Mesothelial cell of epicardium (in vitro differentiated cells): ENCODE results near the gene VKORC1L1. TPM values are rescaled to one million over a fixed set of nuclear protein-coding genes. Genes with fewer than 3 reads are reported as not detected.
"Not testable (repeated sequence)": the region's sequence is repeated elsewhere in the genome, so short reads cannot be mapped to it uniquely, and the experiment has no call there.

Experiments
- DNase-seq, 2 experiments: peaks; one replicate each; pipeline ENCODE4 v3.0.0; 2021; ENCODE audit warnings: low spot score in 2 of 2; ENCODE audit not compliant: unreplicated experiment in 2 of 2
- H3K27ac Mint-ChIP-seq: 2 replicates; pipeline ENCODE4 v1.8.0; 2021; ENCODE audit warnings: mixed read lengths
- H3K27me3 Mint-ChIP-seq: 2 replicates; pipeline ENCODE4 v1.8.0; 2021; ENCODE audit warnings: low read depth, mixed read lengths
- H3K36me3 Mint-ChIP-seq: 2 replicates; pipeline ENCODE4 v1.8.0; 2021; ENCODE audit warnings: mixed read lengths
- H3K4me1 Mint-ChIP-seq: 2 replicates; pipeline ENCODE4 v1.8.0; 2021; ENCODE audit warnings: mixed read lengths
- H3K4me3 Mint-ChIP-seq: 2 replicates; pipeline ENCODE4 v1.8.0; 2021; ENCODE audit warnings: mild to moderate bottlenecking, moderate library complexity, mixed read lengths
- H3K9me3 Mint-ChIP-seq: 2 replicates; pipeline ENCODE4 v1.8.0; 2021; ENCODE audit warnings: mixed read lengths
- total RNA-seq: library from RNA; stranded (reverse); gene quantifications from 3 replicates; pipeline ENCODE4 v1.2.1, GENCODE V29; 2021
- TF ChIP-seq, protein P1 (sequence below): fragments of 200-600 bp; sonication (generic); IDR thresholded peaks from one replicate; pipeline ENCODE4 v1.5.0; 2021; ENCODE audit warnings: antibody characterized with exemption; ENCODE audit not compliant: unreplicated experiment

The VKORC1L1 gene
- total RNA-seq, 1 donor from 2014 or later, result 23.8 TPM

DNA sequence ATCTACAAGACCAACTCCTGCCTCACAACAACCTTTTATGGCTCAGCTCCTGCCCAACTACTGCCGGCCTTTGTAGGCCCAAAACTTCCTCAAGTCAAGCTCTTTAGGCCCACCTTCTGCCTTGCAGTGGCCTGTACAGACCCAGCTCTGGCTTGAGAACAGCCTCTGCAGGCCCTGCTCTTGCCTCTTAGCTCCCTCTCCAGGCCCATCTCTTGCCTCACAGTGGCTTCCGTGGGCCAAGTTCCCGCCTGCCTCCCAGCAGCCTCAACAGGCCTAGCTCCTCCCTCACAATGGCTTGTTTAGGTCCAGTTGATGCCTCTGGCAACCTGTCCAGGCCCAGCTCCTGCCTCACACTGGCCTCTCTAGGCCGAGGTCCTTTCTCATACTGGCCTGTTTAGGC lies 32.4 kb upstream of the VKORC1L1 start:
- Mint-ChIP-seq H3K4me1 (no peaks in the 10 kb centered on the region), H3K4me3 (no peak overlapping the region), H3K9me3 (no peaks in the 10 kb centered on the region), H3K27ac (no peak overlapping the region), H3K36me3 (no peaks in the 10 kb centered on the region), H3K27me3 (no peaks in the 10 kb centered on the region)
- TF ChIP-seq, protein P1, sequence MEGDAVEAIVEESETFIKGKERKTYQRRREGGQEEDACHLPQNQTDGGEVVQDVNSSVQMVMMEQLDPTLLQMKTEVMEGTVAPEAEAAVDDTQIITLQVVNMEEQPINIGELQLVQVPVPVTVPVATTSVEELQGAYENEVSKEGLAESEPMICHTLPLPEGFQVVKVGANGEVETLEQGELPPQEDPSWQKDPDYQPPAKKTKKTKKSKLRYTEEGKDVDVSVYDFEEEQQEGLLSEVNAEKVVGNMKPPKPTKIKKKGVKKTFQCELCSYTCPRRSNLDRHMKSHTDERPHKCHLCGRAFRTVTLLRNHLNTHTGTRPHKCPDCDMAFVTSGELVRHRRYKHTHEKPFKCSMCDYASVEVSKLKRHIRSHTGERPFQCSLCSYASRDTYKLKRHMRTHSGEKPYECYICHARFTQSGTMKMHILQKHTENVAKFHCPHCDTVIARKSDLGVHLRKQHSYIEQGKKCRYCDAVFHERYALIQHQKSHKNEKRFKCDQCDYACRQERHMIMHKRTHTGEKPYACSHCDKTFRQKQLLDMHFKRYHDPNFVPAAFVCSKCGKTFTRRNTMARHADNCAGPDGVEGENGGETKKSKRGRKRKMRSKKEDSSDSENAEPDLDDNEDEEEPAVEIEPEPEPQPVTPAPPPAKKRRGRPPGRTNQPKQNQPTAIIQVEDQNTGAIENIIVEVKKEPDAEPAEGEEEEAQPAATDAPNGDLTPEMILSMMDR, result no peak
- no peak for DNase-seq

DNA sequence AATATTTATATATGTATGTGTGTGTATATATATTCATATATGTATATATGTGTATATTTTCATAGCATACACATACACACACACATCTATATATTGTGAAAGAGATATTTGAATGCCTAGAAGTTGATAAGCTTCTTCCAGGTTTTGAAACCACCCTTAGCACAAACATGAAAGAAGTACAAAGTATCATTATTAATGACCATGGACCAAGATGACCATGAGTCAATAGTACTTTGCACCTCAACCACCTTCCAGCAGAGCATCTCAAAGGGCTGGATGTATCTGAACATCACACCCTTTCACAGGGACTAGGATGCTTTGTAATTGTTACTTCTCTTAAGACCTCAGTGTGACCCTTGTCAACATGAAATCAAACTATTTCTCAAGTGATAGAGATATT lies 29.3 kb upstream of the VKORC1L1 start:
- H3K9me3 Mint-ChIP-seq, H3K4me1 Mint-ChIP-seq, H3K27ac Mint-ChIP-seq, H3K36me3 Mint-ChIP-seq, H3K4me3 Mint-ChIP-seq, DNase-seq, H3K27me3 Mint-ChIP-seq: not testable (repeated sequence)

DNA sequence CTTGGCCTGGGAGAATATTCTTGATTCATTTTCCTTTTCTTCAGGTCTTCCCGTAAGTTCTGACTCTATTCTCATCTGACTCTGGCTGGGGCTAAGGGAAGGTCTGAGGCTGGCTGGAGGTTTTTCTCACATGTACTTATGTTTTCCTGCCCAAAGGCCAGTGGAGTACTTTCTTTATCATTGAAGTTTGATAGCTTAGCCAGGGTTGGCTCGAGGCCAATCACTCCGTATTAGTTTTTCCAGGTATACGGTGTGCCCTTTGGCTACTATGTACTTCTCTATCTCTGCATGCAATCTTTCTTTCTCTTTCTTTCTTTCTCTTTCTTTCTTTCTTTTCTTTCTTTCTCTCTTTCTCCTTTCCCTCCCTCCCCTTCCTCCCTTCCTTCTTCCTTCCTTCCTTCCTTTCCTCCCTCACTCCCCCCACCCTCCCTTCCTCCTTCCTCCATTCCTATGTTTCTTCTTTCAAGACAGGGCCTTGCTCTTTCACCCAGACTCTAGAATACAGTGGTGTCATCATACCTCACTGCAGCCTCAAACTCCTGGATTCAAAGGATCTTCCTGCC lies 26.8 kb upstream of the VKORC1L1 start:
- Mint-ChIP-seq H3K4me3 (no peak overlapping the region), H3K36me3 (no peaks in the 10 kb centered on the region), H3K9me3 (peaks cover 6% of the 10 kb centered on the region), H3K4me1 (no peaks in the 10 kb centered on the region), H3K27ac (no peak overlapping the region), H3K27me3 (no peaks in the 10 kb centered on the region)
- DNase-seq, result no peak
- TF ChIP-seq, protein P1, result no peak

DNA sequence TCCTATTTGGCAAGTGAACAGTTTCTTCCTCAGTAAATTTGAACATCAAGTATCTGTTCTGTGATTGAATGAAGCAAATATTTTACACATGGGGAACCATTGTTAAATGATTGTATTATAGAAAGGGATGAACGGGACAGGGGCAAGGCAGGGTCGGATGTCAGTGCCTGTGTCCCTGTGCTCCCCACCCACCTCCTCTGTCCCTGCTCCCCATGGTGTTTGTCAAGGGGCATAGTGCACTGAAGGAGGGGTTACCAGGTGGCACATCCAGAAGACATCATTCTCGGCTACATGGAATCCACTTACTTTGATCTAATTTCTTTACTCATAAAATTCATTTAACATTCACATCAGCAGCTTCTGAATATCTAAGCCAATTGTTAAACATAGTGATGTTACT lies 19.4 kb upstream of the VKORC1L1 start:
- not testable (repeated sequence) for H3K4me1 Mint-ChIP-seq, H3K27me3 Mint-ChIP-seq, H3K9me3 Mint-ChIP-seq, H3K4me3 Mint-ChIP-seq, H3K27ac Mint-ChIP-seq, H3K36me3 Mint-ChIP-seq, DNase-seq

DNA sequence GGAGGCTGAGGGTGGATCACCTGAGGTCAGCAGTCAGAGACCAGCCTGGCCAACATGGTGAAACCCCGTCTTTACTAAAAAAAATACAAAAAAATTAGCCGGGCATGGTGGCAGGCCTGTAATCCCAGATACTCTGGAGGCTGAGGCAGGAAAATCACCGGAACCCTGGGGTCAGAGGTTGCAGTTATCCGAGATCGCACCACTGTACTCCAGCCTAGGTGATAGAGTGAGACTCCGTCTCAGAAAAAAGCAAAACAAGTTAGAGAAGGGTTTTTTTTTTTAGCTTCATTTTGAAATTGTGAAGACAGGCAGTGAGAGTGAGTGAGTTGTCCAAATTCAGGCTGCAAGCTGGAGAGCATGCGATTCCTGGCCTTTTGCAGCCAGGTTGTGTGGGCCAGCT lies 19.0 kb upstream of the VKORC1L1 start:
- H3K4me3 Mint-ChIP-seq, H3K36me3 Mint-ChIP-seq, DNase-seq, H3K9me3 Mint-ChIP-seq, H3K27me3 Mint-ChIP-seq, H3K4me1 Mint-ChIP-seq, H3K27ac Mint-ChIP-seq: not testable (repeated sequence)

DNA sequence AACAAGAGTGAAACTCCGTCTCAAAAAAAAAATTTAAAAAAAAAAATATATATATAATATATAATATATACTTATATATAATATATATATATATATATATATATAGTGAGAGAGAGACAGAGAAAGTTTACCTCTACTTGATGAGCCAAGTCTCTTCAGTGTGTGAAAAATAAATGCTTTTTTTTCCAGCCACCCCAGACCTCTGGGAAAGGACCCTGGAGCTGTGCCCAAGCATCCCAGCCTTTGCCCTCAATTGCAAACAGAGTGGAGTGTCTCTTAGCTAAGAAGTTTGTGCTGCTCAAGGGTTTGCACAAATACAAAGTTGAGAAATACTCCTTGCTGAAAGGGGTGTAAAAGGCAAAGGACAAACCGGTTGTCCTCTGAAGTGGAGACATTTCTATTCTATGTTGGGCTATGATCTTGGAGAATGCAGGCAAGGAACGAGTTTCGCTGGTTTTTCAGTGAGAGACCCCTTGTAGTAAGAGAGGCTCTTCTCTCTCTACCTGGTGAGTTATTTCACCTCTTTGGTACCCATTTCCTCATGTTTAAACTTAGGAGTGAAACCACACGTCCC lies 15.5 kb upstream of the VKORC1L1 start:
- not testable (repeated sequence) for H3K27ac Mint-ChIP-seq, DNase-seq, H3K4me1 Mint-ChIP-seq, H3K4me3 Mint-ChIP-seq, H3K27me3 Mint-ChIP-seq, H3K36me3 Mint-ChIP-seq, H3K9me3 Mint-ChIP-seq

DNA sequence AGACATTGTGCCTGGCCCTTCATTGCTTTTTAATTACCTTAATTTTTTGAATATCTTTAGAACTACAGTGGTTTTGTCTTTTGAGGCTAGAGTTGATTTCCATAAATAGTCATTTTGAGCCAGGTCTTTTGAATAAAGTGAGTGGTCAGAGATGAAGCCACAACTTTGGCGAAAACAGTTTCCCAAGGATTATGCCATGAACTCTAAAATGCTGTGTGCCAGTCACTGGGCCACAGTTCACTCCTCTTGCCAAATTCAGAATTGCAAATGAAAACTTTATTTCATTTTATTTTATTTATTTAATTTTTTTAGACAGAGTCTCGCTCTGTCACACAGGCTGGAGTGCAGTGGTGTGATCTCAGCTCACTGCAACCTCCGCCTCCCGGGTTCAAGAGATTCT lies 14.2 kb upstream of the VKORC1L1 start:
- H3K4me3 Mint-ChIP-seq, H3K4me1 Mint-ChIP-seq, H3K27me3 Mint-ChIP-seq, DNase-seq, H3K36me3 Mint-ChIP-seq, H3K27ac Mint-ChIP-seq, H3K9me3 Mint-ChIP-seq: not testable (repeated sequence)

DNA sequence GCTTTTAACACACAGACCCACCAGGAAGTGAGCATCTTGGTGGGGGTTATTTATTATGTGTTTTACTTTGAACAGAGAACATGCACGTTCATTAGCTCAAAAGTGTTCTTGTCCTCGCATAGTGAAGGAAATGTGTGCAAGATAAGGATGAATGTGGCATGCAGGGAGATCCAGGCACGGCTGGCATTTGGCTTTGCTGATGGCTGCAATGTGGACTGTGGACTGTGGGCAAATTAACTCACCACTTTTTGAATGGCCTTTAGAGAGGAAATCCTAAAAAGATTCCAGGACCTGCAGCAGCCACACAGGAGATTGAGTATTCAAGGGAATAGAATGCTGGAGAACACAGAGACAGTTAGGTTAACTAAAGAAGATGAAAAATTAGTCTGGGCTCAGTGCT lies 6.6 kb upstream of the VKORC1L1 start:
- H3K27ac Mint-ChIP-seq, H3K9me3 Mint-ChIP-seq, H3K36me3 Mint-ChIP-seq, DNase-seq, H3K27me3 Mint-ChIP-seq, H3K4me1 Mint-ChIP-seq, H3K4me3 Mint-ChIP-seq: not testable (repeated sequence)

DNA sequence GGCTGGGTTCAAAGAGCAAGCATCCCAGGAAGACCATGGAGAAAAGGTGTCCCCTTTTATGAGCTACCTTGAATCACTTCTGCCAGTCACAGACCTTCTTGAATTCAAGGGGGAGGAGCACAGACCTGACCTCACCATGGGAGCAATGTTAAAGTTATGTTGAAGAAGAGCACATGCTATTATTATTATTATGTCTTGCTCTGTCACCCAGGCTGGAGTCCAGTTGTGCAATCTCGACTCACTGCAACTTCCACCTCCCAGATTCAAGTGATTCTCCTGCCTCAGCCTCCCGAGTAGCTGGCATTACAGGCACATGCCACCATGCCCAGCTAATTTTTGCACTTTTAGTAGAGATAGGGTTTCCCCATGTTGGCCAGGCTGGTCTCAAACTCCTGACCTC lies 5.2 kb upstream of the VKORC1L1 start:
- H3K9me3 Mint-ChIP-seq, DNase-seq, H3K4me1 Mint-ChIP-seq, H3K27ac Mint-ChIP-seq, H3K36me3 Mint-ChIP-seq, H3K27me3 Mint-ChIP-seq, H3K4me3 Mint-ChIP-seq: not testable (repeated sequence)

DNA sequence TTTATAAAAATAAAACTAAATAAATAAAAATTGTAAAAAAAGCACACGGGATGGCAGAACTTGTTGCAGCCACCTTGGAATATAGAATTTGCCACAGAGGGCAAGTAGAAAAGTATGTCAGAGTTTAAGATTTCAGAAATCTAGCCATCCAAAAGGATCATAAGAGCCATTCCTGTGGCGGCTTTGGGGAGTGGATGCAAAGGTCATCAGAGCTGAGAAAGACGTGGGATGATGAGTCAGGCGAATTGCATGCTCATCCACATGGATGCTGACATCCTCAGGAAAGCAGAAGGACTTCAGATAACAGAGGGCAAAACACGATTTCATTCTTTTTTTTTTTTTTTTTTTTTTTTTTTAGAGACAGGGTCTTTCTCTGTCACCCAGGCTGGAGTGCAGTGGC lies 3.6 kb upstream of the VKORC1L1 start:
- H3K4me1 Mint-ChIP-seq, H3K4me3 Mint-ChIP-seq, H3K27me3 Mint-ChIP-seq, DNase-seq, H3K9me3 Mint-ChIP-seq, H3K27ac Mint-ChIP-seq, H3K36me3 Mint-ChIP-seq: not testable (repeated sequence)

DNA sequence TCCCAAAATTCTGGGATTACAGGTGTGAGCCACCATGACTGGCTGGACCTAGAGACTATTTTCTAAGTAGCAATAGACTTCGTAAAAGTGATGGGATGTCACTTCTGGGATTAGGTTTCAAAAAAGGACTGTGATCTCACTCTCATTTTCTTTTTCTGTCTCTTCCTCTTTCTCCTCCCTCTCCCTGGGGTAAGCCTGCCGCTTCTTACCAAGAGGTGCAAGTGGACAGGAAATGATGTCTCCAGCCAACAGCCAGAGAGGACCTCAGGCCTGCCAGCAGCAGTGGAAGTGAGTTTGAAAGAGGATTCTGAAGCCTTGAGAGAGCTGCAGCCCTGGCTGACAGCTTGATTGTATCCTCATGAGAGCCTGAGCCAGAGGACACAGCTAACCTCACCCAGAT lies 1.4 kb upstream of the VKORC1L1 start:
- not testable (repeated sequence) for H3K9me3 Mint-ChIP-seq, H3K4me3 Mint-ChIP-seq, H3K27me3 Mint-ChIP-seq, H3K4me1 Mint-ChIP-seq, H3K36me3 Mint-ChIP-seq, DNase-seq, H3K27ac Mint-ChIP-seq

DNA sequence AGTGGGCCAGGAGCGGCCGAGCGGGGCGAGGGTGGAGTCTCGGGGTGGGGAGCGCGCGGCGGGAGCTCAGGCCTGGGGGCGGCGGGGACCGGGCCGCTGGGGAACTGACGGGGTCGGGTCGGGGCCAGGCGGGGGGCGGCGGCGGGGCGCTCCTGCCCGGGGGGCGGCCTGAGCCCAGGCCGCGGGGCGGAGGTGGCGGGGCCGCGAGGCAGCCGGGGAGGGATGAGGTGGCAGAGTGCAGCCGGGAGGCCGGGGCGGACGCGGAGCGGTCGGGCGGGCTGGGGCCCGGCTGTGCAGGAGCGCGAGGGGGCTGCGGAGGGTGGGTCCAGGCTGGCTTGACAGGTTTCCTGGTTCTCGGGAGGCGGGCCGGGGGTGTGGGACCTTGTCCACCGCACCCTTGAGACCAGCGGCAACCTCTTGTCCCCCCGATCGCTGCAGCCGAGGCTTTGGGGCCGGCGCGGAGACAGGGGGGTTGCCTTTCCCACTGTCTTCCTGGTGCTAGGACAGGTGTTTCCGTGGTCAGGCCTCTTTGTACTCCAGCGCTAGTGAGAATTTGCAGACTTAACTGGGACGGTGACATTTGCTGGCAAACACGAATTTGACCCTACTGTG lies 814 bp downstream of the VKORC1L1 start:
- peak overlapping the region; percentile 84 for H3K27ac Mint-ChIP-seq
- not testable (repeated sequence) for H3K27me3 Mint-ChIP-seq, H3K9me3 Mint-ChIP-seq, H3K36me3 Mint-ChIP-seq, H3K4me1 Mint-ChIP-seq
- H3K4me3 Mint-ChIP-seq, result peak overlapping the region; percentile 75
- peak; percentile 29 to 52 for DNase-seq
